Adipocyte (in vitro differentiated cells): ENCODE data around the gene SOX13.
A peak's percentile ranks its signal among the peaks of the same experiment; 100 is the strongest.

Experiments used
- DNase-seq: peaks from one replicate; pipeline ENCODE4 v3.0.0-alpha.2; 2015; ENCODE audit warnings: low read depth
- H3K27me3 ChIP-seq: replicated peaks from 2 replicates; pipeline ENCODE4 v1.7.0; 2013; ENCODE audit warnings: mild to moderate bottlenecking, low read length, moderate library complexity; ENCODE audit not compliant: control insufficient read depth, insufficient read depth
- H3K36me3 ChIP-seq: 2 replicates; pipeline ENCODE4 v1.7.0; 2013; ENCODE audit warnings: low read length, mild to moderate bottlenecking, moderate library complexity; ENCODE audit not compliant: control insufficient read depth, insufficient read depth, severe bottlenecking
- H3K4me1 ChIP-seq: 2 replicates; pipeline ENCODE4 v1.7.0; 2013; ENCODE audit warnings: mild to moderate bottlenecking, low read length, moderate library complexity; ENCODE audit not compliant: control insufficient read depth, insufficient read depth
- H3K4me3 ChIP-seq: 2 replicates; pipeline ENCODE4 v1.7.0; 2013; ENCODE audit warnings: mild to moderate bottlenecking, low read length, moderate library complexity
- H3K9ac ChIP-seq: 2 replicates; pipeline ENCODE4 v1.7.0; 2013; ENCODE audit warnings: mild to moderate bottlenecking, low read length, moderate library complexity
- H3K9me3 ChIP-seq: 2 replicates; pipeline ENCODE4 v1.7.0; 2013; ENCODE audit warnings: mild to moderate bottlenecking, low read length, moderate library complexity; ENCODE audit not compliant: control insufficient read depth

Gene SOX13

GRCh38 chr1:204072931-204073836, at the start of gene SOX13:
TSS of gene SOX13 (plus strand) at chr1:204073115. CDS start at chr1:204112916, 39,801 bp downstream.
- Histone ChIP-seq H3K9me3 (no peaks in the 10 kb centered on the region), H3K4me3 (peak within 1 kb of the TSS; percentile 98), H3K9ac (peak within 1 kb of the TSS; percentile 92), H3K27me3 (no peaks in the 10 kb centered on the region), H3K36me3 (no peaks in the 10 kb centered on the region), H3K4me1 (peaks cover 22% of the 10 kb centered on the region)
- DNase-seq, result peak; percentile 92

GRCh38 chr1:204025917-204026707, 46.8 kb upstream of the SOX13 start:
- Histone ChIP-seq H3K4me1 (no peaks in the 10 kb centered on the region), H3K36me3 (no peaks in the 10 kb centered on the region), H3K9me3 (no peaks in the 10 kb centered on the region), H3K9ac (no peak overlapping the region), H3K4me3 (no peak overlapping the region), H3K27me3 (peaks cover 20% of the 10 kb centered on the region)
- no peak for DNase-seq

- no peaks in the 10 kb centered on the region for H3K4me1 ChIP-seq
- H3K9ac ChIP-seq, result no peak overlapping the region
- H3K9me3 ChIP-seq, result no peaks in the 10 kb centered on the region
- H3K4me3 ChIP-seq, result no peak overlapping the region
- H3K36me3 ChIP-seq, result no peaks in the 10 kb centered on the region
- peaks cover 22% of the 10 kb centered on the region for H3K27me3 ChIP-seq
- DNase-seq, result no peak
These were observed 45.5 kb upstream of the SOX13 start for GRCh38 chr1:204027446-204027845.

GRCh38 chr1:204029016-204029415, 43.9 kb upstream of the SOX13 start:
- Histone ChIP-seq H3K36me3 (no peaks in the 10 kb centered on the region), H3K4me3 (no peak overlapping the region), H3K9me3 (no peaks in the 10 kb centered on the region)

GRCh38 chr1:204031098-204031710, 41.7 kb upstream of the SOX13 start:
- DNase-seq, result no peak
- peaks cover 16% of the 10 kb centered on the region for H3K27me3 ChIP-seq
- H3K4me3 ChIP-seq, result no peak overlapping the region

More at GRCh38 chr1:204029016-204029415, 43.9 kb upstream of the SOX13 start:
- Histone ChIP-seq H3K27me3 (peaks cover 22% of the 10 kb centered on the region), H3K4me1 (no peaks in the 10 kb centered on the region), H3K9ac (no peak overlapping the region)
- no peak for DNase-seq

GRCh38 chr1:204032642-204033235, 40.2 kb upstream of the SOX13 start:
- no peak for DNase-seq
- Histone ChIP-seq H3K9me3 (no peaks in the 10 kb centered on the region), H3K36me3 (no peaks in the 10 kb centered on the region), H3K27me3 (peaks cover 5% of the 10 kb centered on the region), H3K9ac (no peak overlapping the region), H3K4me3 (no peak overlapping the region), H3K4me1 (no peaks in the 10 kb centered on the region)

More at GRCh38 chr1:204031098-204031710, 41.7 kb upstream of the SOX13 start:
- Histone ChIP-seq H3K4me1 (no peaks in the 10 kb centered on the region), H3K9me3 (no peaks in the 10 kb centered on the region), H3K36me3 (no peaks in the 10 kb centered on the region), H3K9ac (no peak overlapping the region)

GRCh38 chr1:204033306-204033705, 39.6 kb upstream of the SOX13 start:
- H3K36me3 ChIP-seq, result no peaks in the 10 kb centered on the region
- H3K4me3 ChIP-seq, result no peak overlapping the region
- DNase-seq, result no peak
- peaks cover 2% of the 10 kb centered on the region for H3K27me3 ChIP-seq
- no peaks in the 10 kb centered on the region for H3K9me3 ChIP-seq
- no peak overlapping the region for H3K9ac ChIP-seq
- no peaks in the 10 kb centered on the region for H3K4me1 ChIP-seq

GRCh38 chr1:204036882-204037655, 35.8 kb upstream of the SOX13 start:
- Histone ChIP-seq H3K27me3 (no peaks in the 10 kb centered on the region), H3K4me3 (no peak overlapping the region)

GRCh38 chr1:204041232-204041767, 31.6 kb upstream of the SOX13 start:
- Histone ChIP-seq H3K4me1 (peaks cover 20% of the 10 kb centered on the region), H3K36me3 (no peaks in the 10 kb centered on the region), H3K27me3 (no peaks in the 10 kb centered on the region), H3K4me3 (peak overlapping the region; percentile 70), H3K9me3 (no peaks in the 10 kb centered on the region), H3K9ac (peak overlapping the region; percentile 83)
- DNase-seq, result no peak

More at GRCh38 chr1:204036882-204037655, 35.8 kb upstream of the SOX13 start:
- Histone ChIP-seq H3K4me1 (peaks cover 14% of the 10 kb centered on the region), H3K36me3 (no peaks in the 10 kb centered on the region), H3K9me3 (no peaks in the 10 kb centered on the region), H3K9ac (no peak overlapping the region)
- DNase-seq, result no peak
